IPS-11a (cell line): ENCODE measurements around the gene DOCK4.

Source experiments
- H3K4me3 ChIP-seq: one replicate; pipeline ENCODE4 v1.5.1; 2013; ENCODE audit warnings: low read depth, low read length, control low read depth

DOCK4 gene

DNA sequence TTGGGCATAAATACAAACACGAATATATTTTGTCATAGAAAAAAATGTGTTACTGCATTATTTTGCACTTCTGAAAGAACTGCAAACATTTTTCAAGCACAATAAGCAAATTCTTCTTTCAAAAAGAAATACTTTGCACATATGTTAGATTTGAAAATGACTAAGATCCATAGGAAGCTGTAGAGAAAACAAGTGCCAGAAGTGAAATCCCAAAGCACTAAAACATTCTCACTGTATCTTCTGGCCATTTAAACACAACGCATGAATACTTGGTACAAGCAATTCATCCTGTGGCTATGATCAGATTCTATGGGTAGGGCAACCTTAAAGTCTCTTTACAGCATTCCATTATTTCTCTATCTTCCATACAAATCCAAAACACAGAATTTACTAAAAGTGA lies 418.5 kb downstream of the DOCK4 start:
- no peak overlapping the region for H3K4me3 ChIP-seq

DNA sequence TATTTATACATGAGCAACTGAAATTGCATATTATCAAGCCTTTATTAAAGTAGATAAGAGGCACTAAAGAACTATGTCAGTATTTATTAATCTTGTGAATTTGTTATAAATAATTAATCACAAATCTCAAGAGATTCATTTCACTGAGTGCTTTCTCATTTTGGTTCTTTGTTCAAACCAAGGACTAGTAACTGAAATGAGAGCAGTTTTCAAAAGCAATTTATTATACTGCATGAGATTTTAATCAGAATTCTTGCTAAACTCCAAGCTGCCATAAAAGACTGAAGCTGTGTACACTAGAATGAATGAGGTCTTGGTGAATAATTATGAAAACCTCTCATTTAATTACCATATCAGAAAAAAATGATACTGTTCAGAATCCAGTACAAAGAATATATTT lies 419.1 kb downstream of the DOCK4 start:
- H3K4me3 ChIP-seq = no peak overlapping the region

DNA sequence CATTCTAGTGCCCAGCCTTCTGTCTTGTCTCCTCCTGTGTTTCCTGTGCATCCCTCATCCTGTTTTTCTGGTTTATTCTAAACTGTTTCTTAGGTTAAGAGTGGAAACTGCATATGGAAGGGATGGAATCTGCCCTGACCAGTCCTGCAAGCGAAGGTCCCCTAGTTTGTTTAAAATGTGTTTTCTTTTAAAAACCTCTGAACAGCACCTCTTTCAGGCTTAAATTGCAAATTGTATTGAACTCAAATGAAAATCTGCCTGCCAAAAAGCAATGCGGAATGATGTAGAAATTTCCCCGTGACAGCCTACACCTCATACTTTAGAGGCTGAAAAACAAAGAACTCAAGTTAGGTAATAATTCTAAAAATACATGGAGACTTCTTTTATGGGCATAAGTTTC lies 421.1 kb downstream of the DOCK4 start:
- no peak overlapping the region for H3K4me3 ChIP-seq

DNA sequence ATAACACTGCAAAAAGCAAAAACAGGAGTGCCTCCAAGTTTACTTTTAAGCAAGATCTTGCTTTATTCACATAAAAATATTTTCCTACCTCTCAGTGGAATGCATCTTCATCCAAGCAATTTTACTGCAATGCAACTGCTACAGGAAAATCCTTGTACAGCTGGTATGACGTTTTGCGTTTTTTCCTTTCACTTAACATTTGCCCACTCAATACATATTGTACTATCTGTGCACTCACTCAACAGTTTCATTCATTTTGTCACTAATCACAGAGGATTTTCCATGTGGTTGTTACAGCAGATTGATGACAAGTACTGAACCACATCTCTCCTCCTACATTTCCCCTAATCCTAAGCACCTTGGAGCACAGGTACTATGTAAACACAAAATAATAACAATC lies 421.9 kb downstream of the DOCK4 start:
- no peak overlapping the region for H3K4me3 ChIP-seq

DNA sequence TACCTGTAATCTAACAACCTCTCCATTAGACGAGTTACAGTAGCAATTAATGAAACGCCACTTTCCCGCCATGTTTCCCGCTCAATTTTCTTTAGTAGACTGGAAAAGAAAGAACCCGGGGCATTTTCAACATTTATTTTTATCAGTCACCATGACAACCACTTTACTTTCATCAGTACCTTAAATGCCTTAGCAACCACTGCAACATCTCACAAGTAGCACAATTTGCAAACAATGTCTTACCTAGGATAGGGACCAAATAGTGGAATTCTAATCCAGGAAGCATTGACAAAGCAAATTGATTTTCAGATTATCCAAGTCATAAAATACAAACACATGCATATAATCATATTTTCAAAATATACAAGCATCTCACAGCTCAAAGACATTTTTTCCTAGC lies 422.3 kb downstream of the DOCK4 start:
- no peak overlapping the region for H3K4me3 ChIP-seq

DNA sequence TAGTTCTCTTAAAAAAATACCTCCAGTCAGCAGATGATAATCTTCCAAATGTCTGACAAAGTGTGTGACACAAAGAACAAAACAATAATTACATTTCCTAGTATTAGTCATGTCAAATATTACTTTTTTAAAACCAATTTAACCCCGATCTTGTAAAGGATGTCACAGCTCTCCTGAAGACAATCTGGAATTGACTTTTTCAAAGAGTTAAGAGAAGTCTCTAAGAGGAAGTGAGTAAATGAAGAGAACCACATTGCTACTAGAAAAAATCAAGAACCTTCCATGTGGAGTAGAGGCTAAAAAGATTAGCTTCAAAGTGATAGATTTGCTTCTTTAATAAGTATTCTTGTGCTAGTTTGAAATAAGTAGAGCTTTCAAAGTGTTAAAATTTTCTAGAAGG lies 425.7 kb downstream of the DOCK4 start:
- no peak overlapping the region for H3K4me3 ChIP-seq

DNA sequence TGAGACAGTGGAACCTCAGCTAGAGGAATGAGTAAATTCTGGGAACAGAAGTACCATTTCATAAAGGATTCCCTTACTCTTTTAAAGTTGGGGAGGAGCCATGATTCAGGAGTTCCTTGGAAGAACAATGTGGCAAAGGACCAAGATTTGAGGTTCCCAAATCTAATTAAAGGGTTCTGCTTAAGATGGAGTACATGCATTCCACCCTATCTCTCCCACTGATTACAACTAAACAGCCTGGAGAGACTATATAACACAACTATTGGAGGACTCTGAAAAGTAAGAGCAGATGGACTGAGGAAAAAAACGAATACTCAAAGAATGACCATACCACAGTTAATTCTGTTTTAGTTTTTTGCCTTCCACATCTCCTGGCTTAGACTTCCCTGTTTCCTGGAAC lies 431.0 kb downstream of the DOCK4 start:
- no peak overlapping the region for H3K4me3 ChIP-seq

DNA sequence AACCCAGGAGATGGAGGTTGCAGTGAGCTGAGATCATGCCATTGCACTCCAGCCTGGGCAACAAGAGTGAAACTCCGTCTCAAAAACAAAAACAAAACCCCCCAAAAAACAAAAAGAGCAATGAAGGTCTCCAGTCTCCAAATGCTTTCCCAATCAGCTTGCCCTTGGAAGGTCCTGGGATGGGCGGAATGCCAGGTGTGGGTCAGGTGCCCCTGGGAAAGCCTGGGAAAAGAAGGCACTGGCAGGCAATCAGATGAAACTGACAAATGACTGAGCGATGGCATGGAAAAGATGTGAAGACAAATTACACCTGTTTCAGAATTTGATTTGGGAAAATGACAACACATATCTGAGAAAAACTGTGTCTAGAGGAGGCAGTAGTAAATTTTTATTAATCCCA lies 433.5 kb downstream of the DOCK4 start:
- H3K4me3 ChIP-seq = no peak overlapping the region

DNA sequence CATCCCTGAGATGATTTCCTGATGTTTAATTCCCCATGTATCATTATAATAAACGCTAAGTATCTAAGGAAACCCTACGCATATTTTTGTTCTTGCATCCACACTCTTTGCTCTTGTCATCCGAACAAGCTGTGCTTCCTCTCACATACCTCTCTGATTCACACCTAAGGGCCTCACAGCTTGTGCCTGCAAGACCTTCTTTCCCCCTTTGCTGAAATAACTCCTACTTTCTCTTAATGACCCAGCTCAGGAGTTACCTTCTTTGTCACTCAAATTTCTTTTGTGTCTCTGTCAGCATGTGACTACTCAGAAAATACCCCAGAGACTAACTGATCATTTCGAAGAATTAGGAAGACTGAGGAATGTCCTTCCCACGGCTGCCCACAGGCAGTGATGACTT lies 434.6 kb downstream of the DOCK4 start:
- no peak overlapping the region for H3K4me3 ChIP-seq

DNA sequence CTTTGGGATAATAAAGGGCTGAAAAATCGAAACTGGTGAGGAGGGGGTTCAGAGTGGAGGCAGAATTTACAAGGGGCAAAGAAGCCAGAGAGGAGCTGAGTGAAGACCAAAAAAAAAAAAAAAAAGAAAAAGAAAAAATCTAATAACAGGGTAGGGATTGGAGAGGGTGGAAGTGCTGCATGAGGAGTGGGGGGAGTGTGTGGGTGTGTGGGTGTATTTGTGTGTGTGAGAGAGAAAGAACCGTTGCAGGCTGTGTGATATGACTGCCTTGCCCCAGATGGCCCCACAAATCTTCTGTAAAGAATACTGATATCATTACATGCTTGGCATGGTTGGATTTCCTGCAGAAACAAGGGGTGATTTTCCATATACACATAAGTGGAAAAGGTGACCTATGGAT lies 436.1 kb downstream of the DOCK4 start:
- no peak overlapping the region for H3K4me3 ChIP-seq

DNA sequence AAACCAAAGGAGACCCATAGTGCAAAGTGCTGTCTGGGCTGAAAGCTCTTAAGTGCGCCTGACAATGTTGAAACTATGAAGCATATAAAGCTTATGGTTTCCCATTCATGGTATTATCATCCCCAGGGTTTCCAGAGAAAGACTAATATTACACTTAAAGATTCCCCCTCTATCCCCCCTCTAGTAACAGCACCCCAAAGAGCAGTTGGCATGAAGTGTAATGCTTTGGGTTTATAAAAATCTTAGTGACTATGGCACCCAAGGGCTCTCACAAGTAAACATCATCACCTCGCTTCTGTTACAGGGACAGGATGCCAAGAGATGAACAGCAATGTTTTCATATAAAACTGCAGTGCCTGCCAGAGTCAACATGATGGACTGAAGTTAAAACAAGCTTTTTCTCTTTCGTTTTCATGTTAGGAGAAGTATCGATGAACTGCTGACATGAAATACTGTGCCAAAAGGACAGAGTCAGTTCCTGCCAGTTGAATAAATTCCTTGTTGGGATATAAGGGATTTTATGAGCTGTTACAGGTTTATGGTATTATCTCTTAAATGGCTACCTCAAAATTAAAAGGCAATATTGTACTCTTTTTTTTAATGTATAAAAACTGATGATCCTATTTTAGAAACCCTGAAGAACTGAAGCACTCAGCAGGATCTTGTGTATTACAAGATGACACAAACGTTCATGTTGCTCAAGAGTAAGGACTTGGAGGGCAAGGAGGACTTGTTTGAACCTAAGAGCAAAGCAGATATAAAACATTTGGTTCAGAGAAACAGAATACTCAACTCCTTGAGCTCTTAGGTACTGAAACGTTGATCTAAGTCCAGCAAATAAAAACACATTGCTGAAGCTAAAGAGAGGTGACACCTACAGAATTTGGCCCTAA lies 440.2 kb downstream of the DOCK4 start:
- no peak overlapping the region for H3K4me3 ChIP-seq

DNA sequence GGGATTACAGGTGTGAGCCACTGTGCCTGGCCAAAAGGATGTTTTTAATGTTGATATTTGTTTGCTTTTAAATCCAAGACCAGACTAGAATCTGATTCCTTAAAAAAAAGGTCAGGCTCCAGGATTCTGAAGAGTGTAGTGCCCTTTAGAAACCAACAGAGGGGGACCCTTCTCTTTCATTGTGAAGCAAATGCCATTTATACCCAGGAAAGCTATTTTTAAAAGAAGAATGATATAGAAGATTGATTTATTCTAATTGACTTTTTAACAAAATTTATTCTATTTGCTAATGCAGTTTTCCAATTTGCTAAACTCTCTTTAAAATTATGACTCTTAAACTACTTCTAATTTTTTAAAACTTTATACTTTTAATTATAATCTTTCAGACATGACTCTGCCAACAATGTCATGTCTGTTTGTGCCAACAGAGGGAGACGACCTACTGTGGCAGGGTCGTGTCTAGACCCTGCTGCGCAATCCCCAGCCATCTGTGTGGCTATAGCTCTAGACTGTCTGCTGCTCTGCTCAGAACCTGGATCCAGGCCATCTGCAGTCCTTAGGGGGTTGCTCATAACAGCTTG lies 442.9 kb downstream of the DOCK4 start:
- H3K4me3 ChIP-seq = no peak overlapping the region

DNA sequence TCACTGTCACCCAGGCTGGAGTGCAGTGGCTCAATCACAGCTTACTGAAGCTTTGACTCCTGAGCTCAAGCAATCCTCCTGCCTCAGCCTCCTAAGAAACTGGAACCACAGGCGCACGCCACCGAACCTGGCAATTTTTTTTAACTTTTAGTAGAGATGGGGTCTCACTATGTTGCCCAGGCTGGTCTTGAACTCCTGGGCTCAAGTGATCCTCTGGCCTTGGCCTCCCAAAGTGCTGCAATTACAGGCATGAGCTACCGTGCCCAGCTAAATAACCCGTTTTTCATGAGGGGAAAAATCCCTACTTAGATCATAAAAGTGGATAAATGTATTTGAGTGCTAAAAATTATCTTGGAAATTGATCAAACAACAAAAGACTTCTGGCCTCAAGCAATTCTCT lies 443.4 kb downstream of the DOCK4 start:
- no peak overlapping the region for H3K4me3 ChIP-seq

DNA sequence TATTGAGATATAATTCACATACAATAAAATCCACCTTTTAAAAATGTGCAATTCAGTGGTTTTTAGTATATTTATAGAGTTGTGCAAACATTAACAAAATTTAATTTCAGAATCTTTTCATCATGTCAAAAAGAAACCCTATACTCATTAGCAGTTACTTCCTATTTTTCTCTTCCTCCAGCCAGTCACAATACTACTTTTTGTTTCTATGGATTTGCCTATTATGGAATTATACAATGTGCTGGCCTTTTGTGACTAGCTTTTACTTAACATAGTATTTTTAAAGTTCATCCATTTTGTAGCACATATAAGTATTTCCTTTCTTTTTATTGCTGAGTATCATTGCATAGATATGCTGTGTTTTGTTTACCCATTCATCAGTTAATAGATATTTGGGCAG lies 444.0 kb downstream of the DOCK4 start:
- H3K4me3 ChIP-seq = no peak overlapping the region

DNA sequence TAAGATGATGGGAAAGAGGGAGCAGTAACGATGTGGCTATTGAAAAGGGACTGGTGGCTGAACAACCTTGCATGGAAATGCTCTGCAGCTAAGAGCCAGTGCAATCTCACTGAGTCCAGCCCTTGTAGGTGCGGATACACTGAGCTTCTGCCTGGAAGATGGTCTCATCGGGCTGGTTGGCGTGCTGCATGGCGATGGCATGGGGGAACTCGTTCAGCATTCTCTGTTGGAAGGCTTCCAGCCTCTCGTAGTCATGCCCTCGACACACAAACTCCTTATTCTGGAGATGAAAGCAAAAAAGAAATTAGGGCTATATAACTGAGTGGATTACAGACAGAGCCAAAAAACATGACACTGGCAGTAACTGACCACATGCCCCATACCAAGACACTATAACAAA lies 446.2 kb downstream of the DOCK4 start:
- H3K4me3 ChIP-seq = no peak overlapping the region

DNA sequence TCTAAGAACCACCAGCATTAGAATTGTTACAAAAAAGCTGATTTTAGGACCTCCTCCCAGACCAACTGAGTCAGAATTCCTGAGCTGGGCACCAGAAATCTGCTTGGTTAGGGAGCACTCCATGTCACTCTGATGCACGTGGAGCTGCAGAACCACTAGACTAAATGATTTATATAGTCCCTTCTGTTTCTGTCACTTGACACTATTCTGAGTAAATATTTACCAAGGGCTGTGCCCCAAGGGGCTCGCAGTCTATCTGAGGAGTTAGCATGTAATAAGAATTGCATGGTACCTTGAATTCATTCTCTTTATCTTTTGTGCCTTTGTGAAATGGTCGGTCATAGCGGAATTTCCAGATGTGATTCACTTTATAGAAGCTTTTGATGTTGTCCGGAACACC lies 447.9 kb downstream of the DOCK4 start:
- H3K4me3 ChIP-seq = no peak overlapping the region

DNA sequence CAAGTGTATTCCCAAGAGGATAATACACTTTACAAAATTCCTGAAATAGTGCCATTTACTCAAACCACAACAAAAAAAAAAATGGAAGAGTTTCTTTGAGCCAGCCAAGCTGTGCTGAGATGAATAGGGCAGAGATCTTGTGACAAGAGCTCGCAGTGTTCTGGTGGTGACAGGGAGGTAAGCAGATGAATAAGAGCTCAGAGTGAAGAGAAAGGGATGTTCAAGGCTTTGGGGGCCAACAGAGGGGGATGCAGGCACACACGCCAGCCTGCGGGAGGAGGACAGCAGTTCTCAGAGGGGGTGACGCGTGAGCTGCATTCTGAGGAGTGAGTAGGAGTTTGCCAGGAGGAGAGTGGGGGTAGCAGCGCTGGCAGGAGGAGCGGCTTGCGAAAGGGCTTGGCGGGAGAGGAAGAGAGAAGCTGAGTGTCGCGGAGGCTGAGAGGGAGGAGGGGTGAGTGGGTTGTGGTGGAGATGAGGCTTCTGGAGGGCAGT lies 449.5 kb downstream of the DOCK4 start:
- H3K4me3 ChIP-seq = no peak overlapping the region

DNA sequence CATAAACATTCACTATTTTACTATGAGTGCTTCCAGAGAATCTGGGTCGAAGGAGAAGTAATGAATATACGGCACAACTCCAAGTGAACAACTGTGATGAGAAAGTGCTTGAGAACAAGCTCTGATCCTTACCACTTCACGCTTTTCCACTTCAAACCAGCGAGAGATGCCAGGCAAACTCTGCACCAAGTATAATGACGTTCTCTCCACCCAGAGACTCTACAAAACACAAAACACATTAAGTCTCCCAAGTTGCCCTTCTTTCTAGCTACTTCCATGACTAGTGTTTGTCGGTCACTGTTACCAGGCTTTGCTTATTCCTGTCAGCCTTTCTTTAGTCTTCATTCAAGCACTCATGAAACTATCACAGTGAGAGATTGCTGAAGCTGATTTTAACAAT lies 450.8 kb downstream of the DOCK4 start:
- H3K4me3 ChIP-seq = no peak overlapping the region

DNA sequence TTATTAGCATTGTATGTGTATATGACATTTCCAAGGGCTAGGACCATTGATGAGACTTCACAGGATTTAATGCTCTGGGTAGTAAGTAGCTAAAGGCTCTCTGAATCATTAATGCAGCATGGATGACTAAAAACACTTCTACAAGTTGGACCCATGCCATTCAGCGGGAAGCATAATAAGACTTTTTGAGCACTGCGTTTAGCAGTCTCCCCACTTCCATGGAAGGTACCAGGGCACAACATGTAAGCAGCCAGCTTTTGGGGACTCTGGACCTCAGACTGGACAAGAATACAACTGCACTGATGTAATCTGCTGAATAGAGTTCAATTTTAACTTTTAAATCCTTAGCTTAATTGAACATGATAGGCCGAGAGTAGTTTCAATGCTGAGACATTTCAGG lies 452.2 kb downstream of the DOCK4 start:
- H3K4me3 ChIP-seq = no peak overlapping the region

DNA sequence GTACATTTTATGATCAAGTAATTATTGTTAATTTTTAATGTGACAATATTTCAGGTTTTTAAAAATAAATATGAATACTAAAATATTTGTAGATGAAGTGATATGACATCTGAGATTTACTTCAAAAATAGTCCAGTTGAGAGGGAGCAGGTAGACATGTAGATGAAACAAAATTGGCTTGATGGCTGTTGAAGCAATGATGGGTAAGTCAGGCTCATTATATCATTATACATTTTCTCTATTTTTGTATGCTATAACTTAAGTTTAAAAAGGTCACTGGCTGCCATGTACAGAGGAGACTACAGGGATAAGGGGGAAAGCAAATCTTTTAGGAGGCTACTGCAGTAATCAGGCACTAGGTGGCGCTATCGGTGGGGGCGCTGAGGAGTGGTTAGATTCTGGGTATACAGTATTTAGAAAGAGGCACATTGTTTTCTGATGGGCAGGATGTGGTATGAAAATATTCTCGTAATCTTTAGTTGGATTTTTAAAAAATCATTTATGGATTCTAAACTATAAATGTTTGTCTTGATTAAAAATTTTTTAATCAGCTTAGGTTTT lies 454.1 kb downstream of the DOCK4 start:
- H3K4me3 ChIP-seq = no peak overlapping the region

DNA sequence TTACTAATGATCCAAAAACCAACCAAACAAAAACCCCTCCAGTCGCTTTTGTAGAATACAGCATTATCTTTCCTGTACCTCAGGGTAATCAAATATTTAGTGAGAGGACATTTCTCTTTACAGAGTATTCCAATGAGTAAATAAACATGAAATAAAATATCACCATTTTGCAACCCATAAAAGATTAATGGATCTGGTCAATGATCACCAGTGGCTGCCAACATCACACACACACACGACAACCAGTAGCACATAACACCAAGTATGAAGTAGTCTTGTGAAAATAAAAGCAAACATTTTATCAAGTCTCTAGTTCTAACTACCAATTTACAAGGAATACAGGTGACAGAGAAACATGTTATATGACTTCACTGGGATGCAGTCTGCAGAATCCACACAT lies 455.3 kb downstream of the DOCK4 start:
- no peak overlapping the region for H3K4me3 ChIP-seq

DNA sequence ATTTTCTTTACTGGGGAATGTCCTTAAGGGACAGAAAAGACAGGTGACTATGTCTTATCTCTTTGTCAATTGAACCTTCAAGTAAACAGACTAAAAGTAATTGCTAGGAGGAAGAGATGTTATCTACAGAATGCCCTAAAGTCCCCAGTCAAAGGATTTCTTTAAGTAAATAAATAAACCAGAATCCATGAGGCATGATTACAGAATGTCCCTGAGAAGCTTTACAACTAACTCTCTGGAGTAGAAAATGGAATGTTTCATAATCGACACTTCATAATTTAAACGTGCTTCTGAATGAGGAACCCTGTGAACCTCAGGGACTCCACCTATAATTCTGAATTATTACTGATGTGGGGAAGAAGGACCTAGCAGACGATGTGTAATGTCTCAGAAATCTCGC lies 456.0 kb downstream of the DOCK4 start:
- H3K4me3 ChIP-seq = no peak overlapping the region
